Right lobe of liver (tissue), 6 donors: ENCODE measurements around the gene PTS. TPM values are rescaled to one million over a fixed set of nuclear protein-coding genes. Genes with fewer than 3 reads are reported as not detected.

Experiments
- ATAC-seq, 4 donors: fragments of 200-7000 bp; cut with Tn5 transposase; one replicate each; pipeline ENCODE4 v1.9.1; 2020; ENCODE audit warnings: mild to moderate bottlenecking in 4 of 4, moderate library complexity in 4 of 4
- DNase-seq, 3 donors: peaks; one replicate each; pipeline ENCODE4 v3.0.0-alpha.2; 2020
- H3K27ac ChIP-seq, 3 donors: fragments of 200-600 bp; one replicate each; pipeline ENCODE4 v1.8.0; 2022
- H3K27me3 ChIP-seq, 2 donors: fragments of 200-600 bp; one replicate each; pipeline ENCODE4 v1.8.0; 2022
- H3K36me3 ChIP-seq, 4 donors: fragments of 200-600 bp; sonication (generic) in 1 of 4; one replicate each; pipeline versions ENCODE4 v1.5.1 to v1.8.0; 2017 to 2022; ENCODE audit warnings: control low read depth in 1 of 4
- H3K4me1 ChIP-seq, 4 donors: fragments of 200-600 bp; sonication (generic) in 1 of 4; one replicate each; pipeline versions ENCODE4 v1.5.1 to v1.8.0; 2017 to 2022; ENCODE audit warnings: control low read depth in 1 of 4
- H3K4me3 ChIP-seq, 3 donors: fragments of 200-600 bp; one replicate each; pipeline ENCODE4 v1.8.0; 2022
- H3K9me3 ChIP-seq, 4 donors: fragments of 200-600 bp; sonication (generic) in 1 of 4; one replicate each; pipeline versions ENCODE4 v1.5.1 to v1.8.0; 2017 to 2022; ENCODE audit warnings: control low read depth in 1 of 4
- POLR2A ChIP-seq: fragments of 450-650 bp; IDR thresholded peaks from one replicate; pipeline ENCODE4 v1.6.1; 2017; ENCODE audit warnings: antibody characterized with exemption, mild to moderate bottlenecking
- WGBS: methylation state at CpG from one replicate; pipeline ENCODE4 v1.1.6; 2018; ENCODE audit warnings: low coverage, low lambda C conversion rate; ENCODE audit not compliant: insufficient coverage; ENCODE audit errors: missing lambda C conversion rate; 5-methylcytosine and 5-hydroxymethylcytosine counted together
- intact Hi-C, 2 donors: fragments of 100-400 bp; cut with DNase I; formaldehyde crosslinking; loops; one replicate each; pipeline versions ENCODE4 v1.11.2 to v1.14.1; 2022
- total RNA-seq, 6 experiments: library from RNA; depleted of rRNA in 2 of 6; stranded (reverse); fragments of >200 nt in 2 of 6; fragmentation: NEBNext Ultra II Directional in 3 of 6; extraction: Animal tissue kit (Norgen Biotek cat#: 25700) in 3 of 6; gene quantifications; one replicate each; pipeline versions ENCODE4 v1.1.0 to v1.2.4, GENCODE V29; 2016 to 2023
- TF ChIP-seq, protein P1 (sequence below), 4 donors: fragments of 200-600 bp in 3 of 4; fragments of 450-650 bp in 1 of 4; IDR thresholded peaks; one replicate each; pipeline versions ENCODE4 v1.5.1 to v1.8.0; 2016 to 2022; ENCODE audit warnings: antibody characterized with exemption in 4 of 4, mild to moderate bottlenecking in 2 of 4
- donor health status: DM: no; HTN: yes; CAD: no.
- donor health status: DM: no; HTN: no; CAD: no.
- donor health status: DM: no; HTN: no; CAD: no.
- donor health status: DM: no; HTN: yes; CAD: no.
- donor health status: DM: no; HTN: yes; CAD: no.

The PTS gene
- total RNA-seq, 6 experiments from 2014 or later = 37.8 to 66.9 (median 55.4) TPM

DNA sequence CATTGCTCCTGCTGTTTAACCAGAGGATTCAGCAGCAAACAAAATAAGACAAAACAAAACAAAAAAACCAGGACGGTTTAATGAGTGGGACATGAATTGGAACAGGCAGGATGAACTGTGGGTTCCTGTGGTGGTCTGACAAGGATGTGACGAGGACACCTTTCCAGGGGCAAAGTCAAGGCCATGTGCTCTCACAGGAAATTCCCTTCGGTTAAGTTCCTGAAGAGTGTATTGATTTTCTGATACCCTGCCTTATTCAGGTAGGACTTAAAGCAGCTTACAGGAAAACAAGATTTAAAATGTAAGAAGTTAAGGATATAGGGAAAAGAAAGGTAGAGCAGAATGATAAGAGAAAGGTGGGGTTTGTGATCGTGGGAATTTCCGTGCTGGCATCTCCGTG lies 42.9 kb downstream of the PTS start:
- Histone ChIP-seq H3K4me1 (peaks cover 0 to 37% (median 4%) of the 10 kb centered on the region in 4 donors), H3K27me3 (no peaks in the 10 kb centered on the region), H3K9me3 (no peaks in the 10 kb centered on the region), H3K27ac (peak overlapping the region in 2 of 3 donors; percentile 15 to 47), H3K4me3 (no peak overlapping the region), H3K36me3 (no peaks in the 10 kb centered on the region)
- DNase-seq (no peak), ATAC-seq (peak in 2 of 4 donors; percentile 4 to 41)
- intact Hi-C loops = no loop called here
- 36% methylated on average over 6 of the region's 6 CpGs for WGBS
- TF ChIP-seq POLR2A = no peak
- TF ChIP-seq, protein P1, sequence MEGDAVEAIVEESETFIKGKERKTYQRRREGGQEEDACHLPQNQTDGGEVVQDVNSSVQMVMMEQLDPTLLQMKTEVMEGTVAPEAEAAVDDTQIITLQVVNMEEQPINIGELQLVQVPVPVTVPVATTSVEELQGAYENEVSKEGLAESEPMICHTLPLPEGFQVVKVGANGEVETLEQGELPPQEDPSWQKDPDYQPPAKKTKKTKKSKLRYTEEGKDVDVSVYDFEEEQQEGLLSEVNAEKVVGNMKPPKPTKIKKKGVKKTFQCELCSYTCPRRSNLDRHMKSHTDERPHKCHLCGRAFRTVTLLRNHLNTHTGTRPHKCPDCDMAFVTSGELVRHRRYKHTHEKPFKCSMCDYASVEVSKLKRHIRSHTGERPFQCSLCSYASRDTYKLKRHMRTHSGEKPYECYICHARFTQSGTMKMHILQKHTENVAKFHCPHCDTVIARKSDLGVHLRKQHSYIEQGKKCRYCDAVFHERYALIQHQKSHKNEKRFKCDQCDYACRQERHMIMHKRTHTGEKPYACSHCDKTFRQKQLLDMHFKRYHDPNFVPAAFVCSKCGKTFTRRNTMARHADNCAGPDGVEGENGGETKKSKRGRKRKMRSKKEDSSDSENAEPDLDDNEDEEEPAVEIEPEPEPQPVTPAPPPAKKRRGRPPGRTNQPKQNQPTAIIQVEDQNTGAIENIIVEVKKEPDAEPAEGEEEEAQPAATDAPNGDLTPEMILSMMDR (IDR thresholded peaks at IDR 0.05) = no peak

DNA sequence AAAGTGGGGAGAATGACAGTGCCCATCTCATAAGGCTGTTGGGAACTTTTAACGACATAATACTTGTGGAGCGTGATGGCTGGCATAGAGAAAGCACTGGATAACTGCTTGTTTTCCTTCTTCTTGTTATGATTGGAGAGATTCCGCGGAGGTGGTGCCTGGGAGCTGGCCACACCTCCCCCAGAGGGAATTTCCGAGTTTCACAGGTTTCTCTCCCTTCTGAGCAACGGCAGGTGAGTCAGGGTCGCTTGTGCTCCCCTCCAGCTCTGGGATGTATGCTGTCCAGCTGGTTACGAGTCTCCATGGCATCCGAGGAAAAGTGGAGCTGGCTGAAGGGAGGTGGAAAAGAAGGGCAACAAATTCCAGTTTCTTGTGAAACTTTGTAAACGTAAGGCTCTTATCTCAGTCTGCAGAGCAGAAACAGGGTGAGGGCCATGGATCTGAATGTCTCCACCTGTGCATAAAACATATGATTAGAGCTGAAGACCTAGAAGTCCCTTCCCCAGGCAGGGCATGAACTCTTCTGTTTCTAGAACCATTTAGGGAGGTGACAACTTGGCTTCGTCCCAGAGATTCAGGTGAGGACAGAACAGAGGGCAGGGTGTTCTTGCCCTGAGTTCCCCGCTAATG lies 44.4 kb downstream of the PTS start:
- no peaks in the 10 kb centered on the region for H3K27me3 ChIP-seq
- DNase-seq (no peak), ATAC-seq (peak; percentile 25 to 54 (median 40))
- WGBS = 58% methylated on average over 11 of the region's 12 CpGs
- peak overlapping the region in 2 of 3 donors; percentile 10 to 17 for H3K4me3 ChIP-seq
- TF ChIP-seq, protein P1 (IDR thresholded peaks at IDR 0.05) = no peak
- no peak for TF ChIP-seq POLR2A
- peaks cover 0 to 37% (median 4%) of the 10 kb centered on the region in 4 donors for H3K4me1 ChIP-seq
- H3K27ac ChIP-seq = peak overlapping the region in 2 of 3 donors; percentile 13 to 27
- intact Hi-C loops = loop anchor here in 1 of 2 donors (10.0 kb wide), 1 partner anchor 166 kb away; no protein-coding TSS in a partner anchor
- H3K36me3 ChIP-seq = no peaks in the 10 kb centered on the region
- H3K9me3 ChIP-seq = no peaks in the 10 kb centered on the region

DNA sequence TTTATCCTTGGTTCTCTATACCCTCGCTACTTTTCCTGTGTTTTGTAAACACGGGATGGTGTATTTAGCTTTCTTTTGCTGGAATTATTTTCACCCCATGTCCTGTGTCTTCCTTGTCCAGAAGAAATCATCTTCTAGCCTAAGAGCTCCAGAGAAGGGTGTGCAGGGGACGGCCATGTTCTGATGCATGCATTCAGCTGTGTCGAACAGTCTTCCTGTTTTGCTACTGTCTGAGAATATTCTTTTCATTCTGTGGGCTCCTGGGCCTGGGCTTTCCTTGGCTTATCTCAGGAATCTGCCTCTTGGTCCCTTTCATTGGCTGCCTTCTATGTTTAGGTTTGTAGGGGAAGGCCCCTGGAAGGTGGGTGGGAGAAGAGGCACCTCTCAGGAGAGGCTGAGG lies 45.0 kb downstream of the PTS start:
- Histone ChIP-seq H3K27ac (peak overlapping the region in 1 of 3 donors; percentile 27), H3K9me3 (no peaks in the 10 kb centered on the region), H3K4me3 (peak overlapping the region in 2 of 3 donors; percentile 10 to 17), H3K36me3 (no peaks in the 10 kb centered on the region), H3K27me3 (no peaks in the 10 kb centered on the region), H3K4me1 (peaks cover 0 to 33% (median 4%) of the 10 kb centered on the region in 4 donors)
- intact Hi-C loops = loop anchor here in 1 of 2 donors (10.0 kb wide), 1 partner anchor 166 kb away; no protein-coding TSS in a partner anchor
- TF ChIP-seq, protein P1 (IDR thresholded peaks at IDR 0.05) = no peak
- TF ChIP-seq POLR2A = no peak
- WGBS = 86% methylated on average over 4 of the region's 4 CpGs
- no peak for ATAC-seq
- DNase-seq = no peak

DNA sequence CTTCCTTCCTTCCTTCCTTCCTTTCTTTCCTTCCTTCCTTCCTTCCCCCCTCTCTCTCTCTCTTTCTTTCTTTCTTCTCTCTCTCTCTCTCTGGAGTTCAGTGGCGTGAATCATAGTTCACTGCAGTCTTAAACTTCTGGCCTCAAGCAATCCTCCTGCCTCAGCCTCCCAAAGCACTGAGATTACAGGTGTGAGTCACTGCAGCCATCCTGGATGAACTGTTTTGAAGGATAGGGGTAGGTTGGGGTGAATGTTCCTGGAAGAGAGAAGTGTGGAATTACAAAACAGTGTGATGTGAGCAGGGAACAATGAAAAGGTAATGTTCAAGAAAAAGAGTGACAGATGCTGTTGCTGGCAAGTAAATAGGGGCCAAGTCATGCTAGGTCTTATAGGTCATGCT lies 46.8 kb downstream of the PTS start:
- ATAC-seq = no peak
- no peak for TF ChIP-seq POLR2A
- TF ChIP-seq, protein P1 (IDR thresholded peaks at IDR 0.05) = no peak
- intact Hi-C loops = loop anchor here in 1 of 2 donors (10.0 kb wide), 1 partner anchor 168 kb away; no protein-coding TSS in a partner anchor

More for the DNA sequence above, 46.8 kb downstream of the PTS start:
- H3K27me3 ChIP-seq = no peaks in the 10 kb centered on the region
- no peaks in the 10 kb centered on the region for H3K36me3 ChIP-seq
- WGBS = 100% methylated on average over 1 of the region's 1 CpG
- no peak overlapping the region for H3K4me3 ChIP-seq
- H3K9me3 ChIP-seq = no peaks in the 10 kb centered on the region
- H3K4me1 ChIP-seq = peaks cover 0 to 26% (median 4%) of the 10 kb centered on the region in 4 donors
- DNase-seq = no peak
- H3K27ac ChIP-seq = no peak overlapping the region
